Breast epithelium (tissue), 3 donors: ENCODE data around the gene PKDREJ.

ENCODE experiments used
- POLR2A ChIP-seq: fragments of 450-650 bp; IDR thresholded peaks from one replicate; pipeline ENCODE4 v1.6.1; 2016; ENCODE audit warnings: antibody characterized with exemption, mild to moderate bottlenecking, moderate library complexity
- POLR2AphosphoS5 ChIP-seq, 3 donors: sonication (generic); formaldehyde crosslinking; IDR thresholded peaks; one replicate each; pipeline ENCODE4 v1.6.1; 2017; ENCODE audit warnings: antibody characterized with exemption in 3 of 3
- TF ChIP-seq, protein P1 (sequence below), 3 donors: fragments of 450-650 bp; IDR thresholded peaks; one replicate each; pipeline ENCODE4 v1.5.1; 2016 to 2017; ENCODE audit warnings: antibody characterized with exemption in 3 of 3, mild to moderate bottlenecking in 3 of 3, moderate library complexity in 3 of 3

DNA sequence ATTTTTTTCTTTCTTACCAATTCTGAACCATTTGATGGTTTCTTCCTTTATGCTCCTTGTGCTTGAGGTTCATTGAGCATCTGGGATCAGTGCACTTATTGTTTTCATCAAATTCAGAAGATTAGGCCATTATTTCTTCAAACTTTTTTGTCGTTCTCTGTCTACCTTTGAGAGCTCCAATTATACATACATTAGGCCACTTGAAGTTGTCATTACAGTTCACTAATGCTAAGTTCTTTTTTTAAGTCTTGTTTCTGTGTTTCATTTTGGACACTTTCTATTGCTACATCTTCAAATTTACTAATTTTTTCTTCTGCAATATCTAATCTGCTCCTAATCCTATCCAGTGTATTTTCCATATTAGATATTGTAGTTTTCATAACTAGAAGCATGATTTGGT lies 53.9 kb downstream of the PKDREJ start:
- TF ChIP-seq, protein P1, sequence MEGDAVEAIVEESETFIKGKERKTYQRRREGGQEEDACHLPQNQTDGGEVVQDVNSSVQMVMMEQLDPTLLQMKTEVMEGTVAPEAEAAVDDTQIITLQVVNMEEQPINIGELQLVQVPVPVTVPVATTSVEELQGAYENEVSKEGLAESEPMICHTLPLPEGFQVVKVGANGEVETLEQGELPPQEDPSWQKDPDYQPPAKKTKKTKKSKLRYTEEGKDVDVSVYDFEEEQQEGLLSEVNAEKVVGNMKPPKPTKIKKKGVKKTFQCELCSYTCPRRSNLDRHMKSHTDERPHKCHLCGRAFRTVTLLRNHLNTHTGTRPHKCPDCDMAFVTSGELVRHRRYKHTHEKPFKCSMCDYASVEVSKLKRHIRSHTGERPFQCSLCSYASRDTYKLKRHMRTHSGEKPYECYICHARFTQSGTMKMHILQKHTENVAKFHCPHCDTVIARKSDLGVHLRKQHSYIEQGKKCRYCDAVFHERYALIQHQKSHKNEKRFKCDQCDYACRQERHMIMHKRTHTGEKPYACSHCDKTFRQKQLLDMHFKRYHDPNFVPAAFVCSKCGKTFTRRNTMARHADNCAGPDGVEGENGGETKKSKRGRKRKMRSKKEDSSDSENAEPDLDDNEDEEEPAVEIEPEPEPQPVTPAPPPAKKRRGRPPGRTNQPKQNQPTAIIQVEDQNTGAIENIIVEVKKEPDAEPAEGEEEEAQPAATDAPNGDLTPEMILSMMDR (IDR thresholded peaks at IDR 0.05) = no peak
- TF ChIP-seq POLR2AphosphoS5 (IDR thresholded peaks at IDR 0.05) (no peak), POLR2A (no peak)
